ENCODE results near the gene PCNX2. TPM values are rescaled to one million over a fixed set of nuclear protein-coding genes. Genes with fewer than 3 reads are reported as not detected.

PCNX2 gene
- total and polyA plus RNA-seq, 4 donors = 2.0 to 15.1 (median 6.4) TPM

- Histone ChIP-seq H3K9ac (ENCODE audit: insufficient read depth in 1 of 2, low read length in 2 of 2) (no peak overlapping the region), H3K4me3 (no peak overlapping the region), H3K27ac (ENCODE audit: low read depth in 1 of 2, low read length in 1 of 2) (no peak overlapping the region), H3K27me3 (ENCODE audit: control insufficient read depth in 3 of 3, insufficient read depth in 3 of 3, low read length in 2 of 3) (no peaks in the 10 kb centered on the region), H3K4me1 (ENCODE audit: control insufficient read depth in 5 of 5, insufficient read depth in 5 of 5, low read length in 5 of 5) (no peaks in the 10 kb centered on the region), H3K36me3 (ENCODE audit: control insufficient read depth in 4 of 4, insufficient read depth in 4 of 4, low read length in 4 of 4) (peaks cover 0 to 1% (median 0%) of the 10 kb centered on the region in 4 donors), H3K9me3 (ENCODE audit: control insufficient read depth in 4 of 4, insufficient read depth in 3 of 4, low read length in 3 of 4) (peaks cover 0 to 4% (median 0%) of the 10 kb centered on the region in 4 donors)
- no peak for ATAC-seq (ENCODE audit: insufficient read depth, low FRiP score)
- no peak for DNase-seq
- TF ChIP-seq CTCF (IDR thresholded peaks at IDR 0.05; ENCODE audit: control extremely low read depth, extremely low read depth) = no peak
- WGBS, 2 donors = 86 to 91% methylated on average over 3 of the region's 3 CpGs
Measured at GRCh38 chr1:233215135-233215760, 80.3 kb downstream of the PCNX2 start.

DNA sequence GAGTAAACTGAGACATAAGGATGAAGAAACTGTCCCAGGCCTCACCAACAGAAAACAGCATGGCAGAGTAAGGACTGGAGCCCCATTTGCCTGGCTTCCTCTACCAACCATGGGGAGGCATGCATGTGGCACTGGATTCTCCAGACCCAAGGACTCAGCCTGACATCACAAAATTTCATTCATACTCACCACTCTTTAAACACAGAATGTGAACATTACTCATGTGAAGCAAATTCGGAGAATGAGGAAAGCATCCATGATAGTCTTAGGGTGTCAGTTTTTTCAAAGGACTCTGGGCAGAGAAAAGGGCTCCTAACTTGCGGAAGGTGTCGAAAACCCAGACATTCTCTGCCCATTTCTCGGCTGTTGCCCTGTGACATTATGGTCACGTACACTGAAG lies 83.9 kb downstream of the PCNX2 start:
- Histone ChIP-seq H3K9me3 (ENCODE audit: control insufficient read depth in 4 of 4, insufficient read depth in 3 of 4, low read length in 3 of 4) (no peaks in the 10 kb centered on the region), H3K4me3 (no peak overlapping the region), H3K27me3 (ENCODE audit: control insufficient read depth in 3 of 3, insufficient read depth in 3 of 3, low read length in 2 of 3) (no peaks in the 10 kb centered on the region), H3K27ac (ENCODE audit: low read depth in 1 of 2, low read length in 1 of 2) (no peak overlapping the region), H3K36me3 (ENCODE audit: control insufficient read depth in 4 of 4, insufficient read depth in 4 of 4, low read length in 4 of 4) (no peaks in the 10 kb centered on the region), H3K4me1 (ENCODE audit: control insufficient read depth in 5 of 5, insufficient read depth in 5 of 5, low read length in 5 of 5) (no peaks in the 10 kb centered on the region), H3K9ac (ENCODE audit: insufficient read depth in 1 of 2, low read length in 2 of 2) (no peak overlapping the region)
- 97 to 99% methylated on average over 5 of the region's 5 CpGs for WGBS, 2 donors
- ATAC-seq (ENCODE audit: insufficient read depth, low FRiP score) (no peak), DNase-seq (no peak)
- no peak for TF ChIP-seq CTCF (IDR thresholded peaks at IDR 0.05; ENCODE audit: control extremely low read depth, extremely low read depth)

- H3K36me3 ChIP-seq (ENCODE audit: control insufficient read depth in 4 of 4, insufficient read depth in 4 of 4, low read length in 4 of 4) = no peaks in the 10 kb centered on the region
- H3K4me1 ChIP-seq (ENCODE audit: control insufficient read depth in 5 of 5, insufficient read depth in 5 of 5, low read length in 5 of 5) = no peaks in the 10 kb centered on the region
- no peaks in the 10 kb centered on the region for H3K27me3 ChIP-seq (ENCODE audit: control insufficient read depth in 3 of 3, insufficient read depth in 3 of 3, low read length in 2 of 3)
- no peak overlapping the region for H3K9ac ChIP-seq (ENCODE audit: insufficient read depth in 1 of 2, low read length in 2 of 2)
- no peak for TF ChIP-seq CTCF (IDR thresholded peaks at IDR 0.05; ENCODE audit: control extremely low read depth, extremely low read depth)
- WGBS, 2 donors = 86 to 89% methylated on average over 1 of the region's 1 CpG
- no peak for DNase-seq
- H3K27ac ChIP-seq (ENCODE audit: low read depth in 1 of 2, low read length in 1 of 2) = no peak overlapping the region
- H3K9me3 ChIP-seq (ENCODE audit: control insufficient read depth in 4 of 4, insufficient read depth in 3 of 4, low read length in 3 of 4) = no peaks in the 10 kb centered on the region
- no peak for ATAC-seq (ENCODE audit: insufficient read depth, low FRiP score)
- no peak overlapping the region for H3K4me3 ChIP-seq
Measured at GRCh38 chr1:233211106-233211505, 84.4 kb downstream of the PCNX2 start.

DNA sequence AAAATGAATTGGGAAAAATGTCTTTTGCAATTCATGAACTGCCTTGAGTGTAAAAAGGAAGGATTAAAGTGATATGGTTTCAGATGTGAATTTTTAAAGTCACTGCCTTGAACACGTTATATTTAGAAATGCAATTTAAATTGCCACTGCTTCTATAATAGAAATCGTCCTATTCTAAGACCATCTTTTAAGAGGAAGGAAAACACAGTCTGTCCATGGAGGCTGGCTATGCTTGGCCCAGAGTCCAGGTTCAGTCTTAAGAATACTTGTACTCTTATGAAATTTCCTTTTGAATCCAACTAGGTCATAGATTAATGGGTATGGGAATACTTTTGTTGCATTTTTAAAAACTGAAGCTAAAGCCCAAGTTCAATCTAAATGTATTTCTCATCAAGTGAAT lies 86.0 kb downstream of the PCNX2 start:
- H3K27ac ChIP-seq (ENCODE audit: low read depth in 1 of 2, low read length in 1 of 2) = no peak overlapping the region
- 66 to 69% methylated on average over 2 of the region's 2 CpGs for WGBS, 2 donors
- no peak overlapping the region for H3K9ac ChIP-seq (ENCODE audit: insufficient read depth in 1 of 2, low read length in 2 of 2)
- H3K4me3 ChIP-seq = no peak overlapping the region
- H3K36me3 ChIP-seq (ENCODE audit: control insufficient read depth in 4 of 4, insufficient read depth in 4 of 4, low read length in 4 of 4) = no peaks in the 10 kb centered on the region
- ATAC-seq (ENCODE audit: insufficient read depth, low FRiP score) = no peak
- no peaks in the 10 kb centered on the region for H3K9me3 ChIP-seq (ENCODE audit: control insufficient read depth in 4 of 4, insufficient read depth in 3 of 4, low read length in 3 of 4)
- no peaks in the 10 kb centered on the region for H3K27me3 ChIP-seq (ENCODE audit: control insufficient read depth in 3 of 3, insufficient read depth in 3 of 3, low read length in 2 of 3)
- H3K4me1 ChIP-seq (ENCODE audit: control insufficient read depth in 5 of 5, insufficient read depth in 5 of 5, low read length in 5 of 5) = no peaks in the 10 kb centered on the region
- DNase-seq = peak in 1 of 3 donors; percentile 13
- no peak for TF ChIP-seq CTCF (IDR thresholded peaks at IDR 0.05; ENCODE audit: control extremely low read depth, extremely low read depth)
